ENCODE data around the gene TMEM184B.

The TMEM184B gene

GRCh38 chr22:38284042-38284402 is 11.2 kb upstream of the TMEM184B start:
- no peak overlapping the region for H3K4me2 ChIP-seq (ENCODE audit: low read length)
- no peaks in the 10 kb centered on the region for H3K36me3 ChIP-seq (ENCODE audit: control insufficient read depth, low read length)
- H3K4me1 ChIP-seq (ENCODE audit: control insufficient read depth, low read length) = no peaks in the 10 kb centered on the region
- no peaks in the 10 kb centered on the region for H3F3A ChIP-seq (ENCODE audit: control insufficient read depth, insufficient read depth)
- no peak for TF ChIP-seq EZH2phosphoT487 (IDR thresholded peaks at IDR 0.05; ENCODE audit: borderline replicate concordance, low read length)
- TF ChIP-seq CTCF (IDR thresholded peaks at IDR 0.05; ENCODE audit: low read depth, low read length, poor library complexity, severe bottlenecking) = no peak
- no peaks in the 10 kb centered on the region for H3K9me2 ChIP-seq (replicated peaks; ENCODE audit: control insufficient read depth, low read length)
- no peak overlapping the region for H3K4me3 ChIP-seq (ENCODE audit: low read length)
- no peak overlapping the region for H3K27ac ChIP-seq (ENCODE audit: low read depth, low read length)
- no peaks in the 10 kb centered on the region for H3K79me2 ChIP-seq (ENCODE audit: control insufficient read depth, low read length)
- H4K20me1 ChIP-seq (ENCODE audit: control insufficient read depth, insufficient read depth, low read depth, low read length) = no peaks in the 10 kb centered on the region
- no peaks in the 10 kb centered on the region for H3K9me3 ChIP-seq (ENCODE audit: control insufficient read depth, insufficient read depth, low read length)
- H3K27me3 ChIP-seq (ENCODE audit: control insufficient read depth, low read length) = no peaks in the 10 kb centered on the region

GRCh38 chr22:38282397-38282796 is 9.6 kb upstream of the TMEM184B start:
- TF ChIP-seq CTCF (IDR thresholded peaks at IDR 0.05; ENCODE audit: low read depth, low read length, poor library complexity, severe bottlenecking) (no peak), EZH2phosphoT487 (IDR thresholded peaks at IDR 0.05; ENCODE audit: borderline replicate concordance, low read length) (no peak)
- no peak overlapping the region for H3K27ac ChIP-seq (ENCODE audit: low read depth, low read length)
- H3K9me3 ChIP-seq (ENCODE audit: control insufficient read depth, insufficient read depth, low read length) = no peaks in the 10 kb centered on the region
- no peaks in the 10 kb centered on the region for H3K79me2 ChIP-seq (ENCODE audit: control insufficient read depth, low read length)
- no peaks in the 10 kb centered on the region for H3F3A ChIP-seq (ENCODE audit: control insufficient read depth, insufficient read depth)
- no peaks in the 10 kb centered on the region for H3K9me2 ChIP-seq (replicated peaks; ENCODE audit: control insufficient read depth, low read length)
- no peaks in the 10 kb centered on the region for H4K20me1 ChIP-seq (ENCODE audit: control insufficient read depth, insufficient read depth, low read depth, low read length)
- no peaks in the 10 kb centered on the region for H3K4me1 ChIP-seq (ENCODE audit: control insufficient read depth, low read length)
- H3K4me3 ChIP-seq (ENCODE audit: low read length) = no peak overlapping the region
- no peak overlapping the region for H3K4me2 ChIP-seq (ENCODE audit: low read length)
- no peaks in the 10 kb centered on the region for H3K27me3 ChIP-seq (ENCODE audit: control insufficient read depth, low read length)
- no peaks in the 10 kb centered on the region for H3K36me3 ChIP-seq (ENCODE audit: control insufficient read depth, low read length)

GRCh38 chr22:38276166-38276565 is 3.4 kb upstream of the TMEM184B start:
- H3K4me1 ChIP-seq (ENCODE audit: control insufficient read depth, low read length) = peaks cover 25% of the 10 kb centered on the region
- H3F3A ChIP-seq (ENCODE audit: control insufficient read depth, insufficient read depth) = no peaks in the 10 kb centered on the region
- H3K36me3 ChIP-seq (ENCODE audit: control insufficient read depth, low read length) = no peaks in the 10 kb centered on the region
- no peaks in the 10 kb centered on the region for H3K9me2 ChIP-seq (replicated peaks; ENCODE audit: control insufficient read depth, low read length)
- H3K4me3 ChIP-seq (ENCODE audit: low read length) = no peak overlapping the region
- no peaks in the 10 kb centered on the region for H3K9me3 ChIP-seq (ENCODE audit: control insufficient read depth, insufficient read depth, low read length)
- no peak overlapping the region for H3K27ac ChIP-seq (ENCODE audit: low read depth, low read length)
- H3K79me2 ChIP-seq (ENCODE audit: control insufficient read depth, low read length) = peaks cover 12% of the 10 kb centered on the region
- TF ChIP-seq CTCF (IDR thresholded peaks at IDR 0.05; ENCODE audit: low read depth, low read length, poor library complexity, severe bottlenecking) (no peak), EZH2phosphoT487 (IDR thresholded peaks at IDR 0.05; ENCODE audit: borderline replicate concordance, low read length) (no peak)
- H3K27me3 ChIP-seq (ENCODE audit: control insufficient read depth, low read length) = peaks cover 7% of the 10 kb centered on the region
- H4K20me1 ChIP-seq (ENCODE audit: control insufficient read depth, insufficient read depth, low read depth, low read length) = peaks cover 6% of the 10 kb centered on the region; the same call in 1 of the 2 replicates
- H3K4me2 ChIP-seq (ENCODE audit: low read length) = no peak overlapping the region
